Endothelial cell of umbilical vein (primary cell): ENCODE measurements around the gene ARPIN.

ENCODE experiments used
- CTCF ChIP-seq, 2 donors: IDR thresholded peaks; 1 replicate in 1 of 2; 2 replicates in 1 of 2; pipeline ENCODE4 v1.5.1; 2011; ENCODE audit warnings: low read length in 2 of 2, mild to moderate bottlenecking in 2 of 2, moderate library complexity in 2 of 2, control low read depth in 1 of 2, inconsistent platforms in 1 of 2, low read depth in 1 of 2; ENCODE audit not compliant: insufficient read depth in 1 of 2; ENCODE audit errors: extremely low read depth in 1 of 2
- GATA2 ChIP-seq: IDR thresholded peaks from 2 replicates; pipeline ENCODE4 v1.7.0; 2011; ENCODE audit warnings: low read depth, mild to moderate bottlenecking, moderate library complexity, mixed read lengths, low read length; ENCODE audit not compliant: insufficient read length, insufficient read depth
- POLR2A ChIP-seq: IDR thresholded peaks from 2 replicates; pipeline ENCODE4 v1.6.1; 2012; ENCODE audit warnings: low read depth, mild to moderate bottlenecking, control low read depth, low read length

- TF ChIP-seq POLR2A, result no peak
- TF ChIP-seq GATA2, result no peak
- TF ChIP-seq CTCF (IDR thresholded peaks at IDR 0.05; ENCODE audit: extremely low read depth in 1 of 2, insufficient read depth in 1 of 2, low read depth in 1 of 2, low read length in 2 of 2), result peak; percentile 40 to 60
Observed at GRCh38 chr15:89898614-89899294, 14.0 kb downstream of the ARPIN start.
